GF-D8 (cell line): ENCODE results near the gene ILF2.
"Not testable (repeated sequence)": the region's sequence is repeated elsewhere in the genome, so short reads cannot be mapped to it uniquely, and the experiment has no call there.

Source experiments
- DNase-seq: peaks from one replicate; lab custom pipeline; 2025; lab: John Stamatoyannopoulos, UW

Gene ILF2

GRCh38 chr1:153679337-153680119 is 8.7 kb upstream of the ILF2 start:
- no peak for DNase-seq

- no peak for DNase-seq
These were observed 7.9 kb upstream of the ILF2 start, which contains the start of gene NPR1 for GRCh38 chr1:153678519-153679336. NPR1 (plus strand) TSS chr1:153678688; CDS start chr1:153679109, 421 bp downstream.

DNA sequence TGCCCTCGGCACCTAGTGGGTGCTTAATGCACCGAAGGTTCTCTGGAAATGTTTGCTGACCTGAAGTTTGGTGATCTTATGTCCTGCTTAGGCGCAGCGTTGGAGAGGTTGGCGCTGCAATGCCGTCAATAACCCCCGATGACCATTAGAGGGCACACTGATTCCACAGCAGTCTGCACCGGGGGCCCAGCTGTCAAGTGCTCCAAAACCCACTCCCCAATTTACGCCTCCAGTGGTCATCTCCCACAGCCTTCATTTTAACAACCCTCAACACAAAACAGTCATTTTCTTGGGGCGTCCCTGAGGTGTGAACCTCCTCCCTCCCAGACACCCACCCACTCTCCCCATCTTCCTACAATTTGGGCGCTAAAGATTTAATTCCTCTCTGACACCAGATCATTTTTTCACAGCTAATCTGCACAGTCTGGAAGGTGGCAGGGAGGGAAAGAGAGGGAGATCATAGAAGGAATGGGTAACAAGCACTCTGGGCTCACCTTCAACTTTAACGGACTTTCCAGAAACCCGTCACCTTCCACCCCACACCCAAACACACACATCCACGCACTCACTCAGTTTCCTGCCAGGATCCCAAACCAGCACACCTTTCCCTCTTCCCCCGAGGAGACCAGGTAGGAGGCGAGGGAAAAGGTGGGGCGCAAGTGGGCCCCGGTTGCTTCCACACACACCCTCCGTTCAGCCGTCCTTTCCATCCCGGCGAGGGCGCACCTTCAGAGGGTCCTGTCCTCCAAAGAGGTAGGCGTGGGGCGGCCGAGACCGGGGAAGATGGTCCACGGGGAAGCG is 7.1 kb upstream of the ILF2 start:
- DNase-seq: no peak

DNA sequence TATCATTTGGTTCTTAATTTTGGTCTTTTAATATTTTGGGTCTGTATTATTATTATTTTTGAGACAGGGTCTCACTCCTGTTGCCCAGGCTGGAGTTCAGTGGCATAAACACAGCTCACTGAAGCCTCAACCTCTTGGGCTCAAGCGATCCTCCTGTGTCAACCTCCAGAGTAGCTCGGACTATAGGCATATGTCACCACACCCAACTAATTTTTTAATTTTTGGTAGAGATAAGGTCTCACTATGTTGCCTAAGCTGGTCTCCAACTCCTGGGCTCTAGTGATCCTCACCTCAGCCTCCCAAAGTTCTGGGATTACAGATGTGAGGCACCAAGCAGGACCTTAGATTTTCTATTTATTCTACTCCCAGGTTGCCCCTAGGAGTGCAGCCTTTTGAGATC is 2.7 kb upstream of the ILF2 start:
- DNase-seq: no peak

DNA sequence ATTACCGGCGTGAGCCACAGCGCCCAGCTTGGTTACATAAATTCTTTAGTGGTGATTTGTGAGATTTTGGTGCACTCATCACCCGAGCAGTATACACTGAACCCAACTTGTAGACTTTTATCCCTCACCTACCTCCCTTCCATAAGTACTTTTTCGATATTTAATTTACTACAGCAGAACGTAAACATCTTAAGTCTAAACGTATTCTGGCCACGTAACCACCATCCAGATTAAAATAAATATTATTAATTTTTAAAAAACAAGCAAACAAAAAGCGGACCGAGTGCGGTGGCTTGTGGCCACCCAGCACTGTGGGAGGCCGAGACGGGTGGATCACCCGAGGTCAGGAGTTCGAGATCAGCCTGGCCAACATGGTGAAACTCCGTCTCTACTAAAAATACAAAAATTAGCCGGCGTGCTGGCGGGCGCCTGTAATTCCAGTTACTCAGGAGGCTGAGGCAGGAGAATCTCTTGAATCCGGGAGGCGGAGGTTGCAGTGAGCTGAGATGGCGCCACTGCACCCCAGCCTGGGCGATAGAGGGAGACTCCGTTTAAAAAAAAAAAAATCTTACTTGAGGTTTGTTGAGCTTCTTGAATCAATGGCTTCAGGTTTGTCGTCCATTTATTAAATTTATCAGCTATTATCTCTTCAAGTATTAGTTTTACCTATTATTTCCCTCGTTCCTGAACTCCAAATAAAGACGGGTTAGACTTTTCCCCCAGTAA is 998 bp upstream of the ILF2 start:
- DNase-seq: peak; percentile 42

DNA sequence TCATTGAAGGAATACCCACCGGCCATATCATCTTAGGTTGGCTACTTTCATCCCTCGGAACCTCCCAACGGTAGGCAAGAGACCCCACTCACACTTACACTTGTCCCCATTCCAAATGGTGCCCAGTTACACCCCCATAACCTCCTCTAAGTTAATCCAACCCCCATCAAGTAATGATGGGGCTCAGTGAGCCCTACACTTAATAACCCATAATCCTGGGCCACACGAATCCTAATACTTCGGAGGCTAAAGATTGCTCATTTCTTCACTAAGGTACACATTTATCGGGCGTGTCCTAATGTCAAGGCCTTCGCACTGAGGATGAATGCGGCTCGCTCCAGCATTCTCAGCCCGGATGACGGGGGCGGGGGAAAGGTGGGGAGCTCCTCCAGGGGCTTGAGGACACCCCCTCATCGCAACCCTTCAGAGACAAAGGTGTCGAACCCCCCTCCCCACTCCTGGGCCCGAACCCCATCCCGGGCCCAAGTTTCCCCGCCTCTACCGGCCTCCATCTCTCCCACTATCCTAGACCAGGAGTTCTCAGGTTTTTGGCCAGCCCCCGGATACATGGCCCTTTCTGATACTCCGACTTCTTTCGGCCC is 435 bp downstream of the ILF2 start:
- no peak for DNase-seq

DNA sequence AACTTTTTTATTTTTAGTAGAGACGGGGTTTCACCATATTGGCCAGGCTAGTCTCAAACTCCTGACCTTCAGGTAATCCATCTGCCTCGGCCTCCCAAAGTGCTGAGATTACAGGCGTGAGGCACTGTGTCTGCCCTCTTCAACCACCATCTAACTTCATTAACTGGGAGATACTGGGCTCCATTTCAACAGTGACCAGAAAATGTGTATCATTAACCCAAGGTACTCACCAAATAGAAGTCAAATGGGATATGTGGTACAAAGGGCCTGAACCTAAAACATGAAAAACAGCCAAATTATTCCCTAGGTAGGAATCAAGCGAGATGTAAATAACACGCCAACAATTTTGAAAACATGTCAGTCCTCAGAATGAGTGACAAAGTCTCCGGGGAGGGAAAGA is 1.2 kb downstream of the ILF2 start:
- no peak for DNase-seq

DNA sequence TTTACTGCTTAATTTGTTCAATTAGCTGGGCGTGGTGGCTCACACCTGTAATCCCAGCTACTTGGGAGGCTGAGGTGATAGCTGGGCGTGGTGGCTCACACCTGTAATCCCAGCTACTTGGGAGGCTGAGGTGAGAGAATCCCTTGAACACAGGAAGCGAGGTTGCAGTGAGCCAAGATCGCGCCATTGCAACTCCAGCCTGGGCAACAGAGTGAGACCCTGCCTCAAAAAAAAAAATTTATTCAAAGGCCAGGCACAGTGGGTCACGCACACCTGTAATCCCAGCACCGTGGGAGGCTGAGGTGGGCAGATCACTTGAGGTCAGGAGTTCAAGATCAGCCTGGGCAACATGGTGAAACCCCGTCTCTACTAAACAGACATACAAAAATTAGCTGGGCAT is 2.1 kb downstream of the ILF2 start:
- DNase-seq: not testable (repeated sequence)

- no peak for DNase-seq
These were observed 3.4 kb downstream of the ILF2 start for GRCh38 chr1:153667439-153667838.

DNA sequence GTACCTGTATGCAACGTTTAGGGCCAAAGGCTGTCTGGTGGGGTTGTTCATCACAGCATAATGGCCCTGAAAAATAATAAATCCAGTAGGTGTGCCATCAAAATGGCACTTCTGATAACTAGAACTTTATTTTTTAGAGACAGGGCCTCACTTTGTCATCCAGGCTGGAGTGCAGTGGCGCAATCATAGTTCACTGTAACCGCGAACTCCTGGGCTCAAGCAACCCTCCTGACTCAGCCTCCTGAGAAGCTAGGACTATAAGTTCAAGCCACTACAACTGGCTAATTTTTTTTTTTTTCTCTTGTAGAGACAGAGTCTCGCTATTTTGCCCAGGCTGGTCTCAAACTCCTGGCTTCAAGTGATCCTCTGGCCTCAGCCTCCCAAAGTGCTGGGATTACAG is 7.6 kb downstream of the ILF2 start:
- DNase-seq: no peak

GRCh38 chr1:153662269-153662668 is 8.5 kb downstream of the ILF2 start:
- DNase-seq: no peak

- DNase-seq: no peak
These were observed 9.6 kb downstream of the ILF2 start for GRCh38 chr1:153661111-153661708.

- DNase-seq: no peak
These were observed 11.1 kb downstream of the ILF2 start for GRCh38 chr1:153659656-153660055.

DNA sequence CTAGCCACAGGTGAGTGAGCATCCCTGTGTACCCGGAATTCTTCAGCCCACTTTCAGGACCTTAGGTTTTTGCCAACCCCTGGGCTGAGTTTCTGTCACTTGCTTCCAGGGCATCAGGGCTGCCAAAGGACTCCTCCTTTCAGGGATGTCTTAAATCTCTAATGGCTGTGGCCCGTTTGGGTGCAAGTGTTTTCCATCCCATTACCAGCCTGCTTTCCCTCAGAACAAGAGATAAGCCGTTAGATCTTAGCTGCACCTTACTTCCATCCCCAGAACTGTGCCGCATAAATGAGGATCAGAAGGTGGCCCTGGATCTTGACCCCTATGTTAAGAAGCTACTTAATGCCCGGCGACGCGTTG is 11.6 kb downstream of the ILF2 start:
- no peak for DNase-seq

DNA sequence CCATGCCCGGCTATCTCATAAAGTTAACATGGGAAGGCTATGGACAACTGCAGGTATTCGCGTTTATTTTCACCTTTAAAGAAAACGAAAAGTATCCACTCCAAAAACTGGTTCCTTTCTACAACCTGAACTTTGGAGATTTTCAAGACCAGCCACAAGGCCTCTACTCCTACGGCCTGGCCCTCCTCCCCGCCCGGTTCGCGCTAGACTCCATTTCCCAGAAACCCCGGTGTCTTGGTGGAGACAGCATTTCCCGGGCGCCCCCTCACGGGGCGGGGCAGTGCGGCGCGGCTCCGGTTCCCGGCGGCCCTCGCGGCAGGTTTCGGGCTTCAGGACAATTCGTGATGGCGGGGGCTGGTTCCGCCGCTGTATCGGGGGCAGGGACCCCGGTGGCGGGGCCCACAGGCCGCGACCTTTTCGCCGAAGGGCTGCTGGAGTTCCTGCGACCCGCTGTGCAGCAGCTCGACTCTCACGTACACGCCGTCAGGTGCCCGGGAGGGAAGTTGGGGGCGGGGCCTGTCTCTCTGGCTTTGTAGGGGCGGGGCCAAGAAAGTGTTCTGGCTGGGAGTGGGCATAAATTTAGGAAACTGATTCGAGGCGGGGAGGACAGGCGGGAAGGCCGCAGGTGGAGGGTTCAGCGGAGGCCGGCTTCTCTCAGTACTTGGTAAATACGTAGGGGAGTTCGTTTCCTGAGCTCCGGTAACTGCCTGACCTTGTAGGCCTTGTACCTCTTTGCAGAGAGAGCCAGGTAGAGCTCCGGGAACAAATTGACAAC is 12.2 kb downstream of the ILF2 start, which contains the start of gene SNAPIN:
TSS of gene SNAPIN (plus strand) at position 304 of the 775 bp plus-strand sequence. CDS start at position 345, 41 bp downstream.
- DNase-seq: peak; percentile 62

DNA sequence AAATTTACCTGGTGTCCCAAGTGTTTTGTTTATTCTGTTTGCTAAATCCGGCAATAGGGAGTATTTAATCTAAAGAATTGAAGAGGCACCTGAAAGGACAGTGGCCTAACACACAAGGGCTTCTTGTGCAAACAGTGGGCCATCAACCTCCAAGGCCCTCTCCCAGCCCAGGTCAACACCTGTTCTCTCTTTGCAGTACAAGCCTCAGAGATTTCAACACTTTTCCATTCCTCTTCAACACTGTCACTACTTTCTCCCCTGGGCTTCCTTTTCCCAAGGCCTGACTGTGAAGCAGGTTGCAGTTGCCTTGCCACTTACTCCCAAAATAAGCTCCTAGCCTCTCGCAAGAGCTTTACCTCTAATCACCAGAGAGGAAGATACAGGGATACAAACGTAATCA is 15.5 kb downstream of the ILF2 start:
- no peak for DNase-seq

DNA sequence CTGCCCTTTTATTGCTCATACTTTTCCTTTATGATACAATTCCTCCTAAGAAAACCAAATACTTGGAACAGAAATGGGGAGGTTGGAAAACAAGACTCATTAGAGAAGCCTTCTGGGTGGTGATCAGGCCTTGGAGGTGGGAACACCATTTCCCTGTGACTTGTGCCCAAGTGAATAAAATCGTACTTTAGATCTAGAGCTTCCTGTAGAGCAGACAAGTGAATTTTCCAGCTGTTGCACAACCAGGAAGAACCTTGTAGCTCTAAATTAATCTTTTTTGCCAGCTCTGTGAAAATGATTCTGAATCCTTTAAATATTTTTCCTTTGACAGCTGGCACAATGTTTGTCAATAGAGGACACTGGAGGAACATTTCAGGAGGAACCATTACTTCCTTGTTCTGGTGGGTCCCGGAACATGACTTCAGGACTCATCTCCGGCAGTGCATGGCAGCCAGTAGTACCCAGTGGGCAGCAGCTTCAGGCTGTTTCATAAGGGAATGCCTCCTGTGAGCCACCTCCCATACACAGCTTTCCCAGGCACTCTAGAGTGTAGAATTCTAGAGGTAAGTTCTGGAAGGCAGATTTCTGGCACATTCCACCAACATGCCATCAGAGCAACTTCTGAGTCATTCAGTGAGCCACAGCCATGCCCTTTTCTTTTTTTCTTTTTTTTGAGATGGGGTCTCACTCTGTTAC is 17.8 kb downstream of the ILF2 start:
- no peak for DNase-seq

DNA sequence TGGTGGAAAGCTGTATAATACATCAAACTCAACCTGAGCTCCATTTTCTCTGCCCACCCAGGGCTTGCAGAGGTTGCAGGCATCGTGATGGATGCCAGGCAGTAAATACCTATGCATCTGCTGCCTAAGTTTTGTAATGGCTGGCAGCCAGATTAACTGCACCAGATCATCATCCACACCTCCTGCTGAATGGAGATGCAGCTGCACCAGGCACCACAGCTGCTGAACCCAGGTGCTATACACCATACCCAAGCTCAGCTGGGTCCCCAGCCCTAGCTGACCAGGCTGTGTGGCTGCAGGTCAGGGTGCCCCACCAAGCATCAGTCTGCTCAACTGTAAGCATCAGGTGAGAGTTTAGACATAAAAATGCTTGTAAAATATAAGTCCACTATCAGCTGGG is 19.0 kb downstream of the ILF2 start:
- no peak for DNase-seq

DNA sequence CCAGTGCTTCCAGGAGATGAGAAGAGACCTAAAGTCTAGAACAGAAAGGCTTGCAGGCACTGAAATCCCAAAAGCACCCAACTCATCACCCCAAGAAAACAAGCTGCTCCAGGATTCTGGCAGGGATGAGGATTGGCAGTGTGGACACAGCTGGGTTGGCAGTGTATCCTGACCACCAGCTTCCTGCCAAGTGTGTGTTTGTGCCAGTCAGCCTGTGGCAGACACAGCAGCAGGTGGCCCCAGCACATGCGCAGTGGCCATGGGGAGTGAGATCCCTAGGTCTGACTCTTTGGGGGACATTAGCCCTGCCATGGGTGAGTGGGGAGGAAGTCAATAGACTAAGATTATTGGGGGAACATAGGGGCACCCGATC is 20.9 kb downstream of the ILF2 start:
- DNase-seq: no peak
